Measurements from ENCODE around the gene LRBA.

The LRBA gene

DNA sequence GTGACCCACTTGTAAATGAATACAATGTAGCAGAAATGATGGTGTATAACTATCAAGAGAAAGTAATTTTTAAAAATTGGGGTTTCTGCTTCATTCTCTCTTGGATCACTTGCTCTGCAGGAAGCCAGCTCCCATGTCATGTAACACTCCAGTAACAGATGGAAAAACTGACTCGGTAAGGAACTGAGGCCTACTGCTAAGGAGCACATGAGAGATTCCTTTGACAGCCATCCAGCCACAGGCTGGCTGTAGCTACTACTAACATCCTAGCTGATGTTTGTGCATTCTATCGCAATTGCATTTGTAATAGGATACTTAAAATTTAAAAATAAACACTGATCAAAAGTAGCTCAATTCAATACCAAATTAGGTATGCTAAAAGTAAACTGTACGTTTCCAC is 535.4 kb downstream of the LRBA start:
- Histone ChIP-seq H2AFZ (ENCODE audit: low read depth, low read length) (no peak overlapping the region), H3K36me3 (ENCODE audit: insufficient read depth, low read length) (no peaks in the 10 kb centered on the region), H3K4me3 (ENCODE audit: low read length) (no peak overlapping the region), H3K4me1 (ENCODE audit: insufficient read depth, low read length) (no peaks in the 10 kb centered on the region), H3K27me3 (ENCODE audit: insufficient read depth, low read length) (no peaks in the 10 kb centered on the region), H3K9me3 (ENCODE audit: low read length) (no peaks in the 10 kb centered on the region)

DNA sequence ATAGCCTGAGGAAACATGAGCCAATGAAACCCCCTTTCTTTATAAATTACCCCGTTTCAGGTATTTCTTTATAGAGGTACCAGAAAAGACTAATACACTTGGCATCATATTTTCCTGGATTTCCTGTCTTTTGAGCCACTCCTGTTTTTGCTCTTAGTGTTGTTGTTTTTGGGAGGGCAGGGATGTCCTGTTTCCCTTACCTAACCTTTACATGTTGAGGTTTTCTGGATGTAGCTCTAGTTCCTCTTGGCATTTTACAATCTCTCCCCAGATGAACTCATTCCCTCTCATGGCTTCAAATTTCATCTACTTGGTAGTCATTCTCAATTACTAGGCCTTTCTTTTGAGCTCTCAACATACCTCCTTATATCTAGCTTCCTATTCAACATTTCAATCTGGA is 537.2 kb downstream of the LRBA start:
- no peaks in the 10 kb centered on the region for H3K4me1 ChIP-seq (ENCODE audit: insufficient read depth, low read length)
- H3K9me3 ChIP-seq (ENCODE audit: low read length), result no peaks in the 10 kb centered on the region
- H2AFZ ChIP-seq (ENCODE audit: low read depth, low read length), result no peak overlapping the region
- no peaks in the 10 kb centered on the region for H3K27me3 ChIP-seq (ENCODE audit: insufficient read depth, low read length)
- no peaks in the 10 kb centered on the region for H3K36me3 ChIP-seq (ENCODE audit: insufficient read depth, low read length)
- H3K4me3 ChIP-seq (ENCODE audit: low read length), result no peak overlapping the region

DNA sequence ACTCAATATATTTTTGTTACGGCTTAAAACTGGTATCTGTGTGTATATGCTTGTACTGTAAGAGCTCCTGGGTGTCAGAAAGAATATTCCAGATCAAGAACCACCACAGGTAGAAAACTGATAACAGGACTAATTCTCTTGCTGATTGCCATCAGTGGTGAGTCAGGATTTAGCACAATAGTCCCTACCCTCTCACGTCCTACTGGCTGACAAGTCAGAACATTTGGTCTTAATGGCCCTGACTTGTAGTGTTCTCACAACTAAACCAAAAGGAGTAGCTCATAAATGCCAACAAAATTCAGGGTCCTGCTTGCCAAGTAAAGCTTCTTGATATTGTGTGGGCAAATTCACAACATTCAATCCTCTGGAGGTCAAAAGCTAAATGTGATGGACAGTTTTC is 538.3 kb downstream of the LRBA start:
- Histone ChIP-seq H3K36me3 (ENCODE audit: insufficient read depth, low read length) (no peaks in the 10 kb centered on the region), H3K27me3 (ENCODE audit: insufficient read depth, low read length) (no peaks in the 10 kb centered on the region), H3K4me3 (ENCODE audit: low read length) (no peak overlapping the region), H3K4me1 (ENCODE audit: insufficient read depth, low read length) (no peaks in the 10 kb centered on the region), H3K9me3 (ENCODE audit: low read length) (no peaks in the 10 kb centered on the region), H2AFZ (ENCODE audit: low read depth, low read length) (no peak overlapping the region)

DNA sequence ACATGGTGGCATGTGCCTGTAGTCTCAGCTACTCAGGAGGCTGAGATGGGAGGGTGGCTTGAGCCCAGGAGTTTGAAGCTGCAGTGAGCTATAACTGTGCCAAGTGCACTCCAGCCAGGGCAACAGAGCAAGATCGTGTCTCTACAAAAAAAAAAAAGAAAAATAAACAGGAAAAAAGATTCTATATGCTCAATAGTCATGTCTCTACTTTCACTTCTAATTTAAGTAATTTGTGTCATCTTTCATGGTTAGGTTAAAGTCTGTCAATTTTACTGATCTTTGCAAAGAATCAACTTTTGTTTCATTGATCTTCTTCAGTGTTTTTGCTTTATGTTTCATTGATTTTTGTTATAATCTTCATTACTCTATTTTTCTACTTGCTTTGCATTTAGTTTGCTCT is 539.3 kb downstream of the LRBA start:
- H3K27me3 ChIP-seq (ENCODE audit: insufficient read depth, low read length), result no peaks in the 10 kb centered on the region
- no peaks in the 10 kb centered on the region for H3K4me1 ChIP-seq (ENCODE audit: insufficient read depth, low read length)
- H3K9me3 ChIP-seq (ENCODE audit: low read length), result no peaks in the 10 kb centered on the region
- no peak overlapping the region for H3K4me3 ChIP-seq (ENCODE audit: low read length)
- no peak overlapping the region for H2AFZ ChIP-seq (ENCODE audit: low read depth, low read length)
- no peaks in the 10 kb centered on the region for H3K36me3 ChIP-seq (ENCODE audit: insufficient read depth, low read length)

DNA sequence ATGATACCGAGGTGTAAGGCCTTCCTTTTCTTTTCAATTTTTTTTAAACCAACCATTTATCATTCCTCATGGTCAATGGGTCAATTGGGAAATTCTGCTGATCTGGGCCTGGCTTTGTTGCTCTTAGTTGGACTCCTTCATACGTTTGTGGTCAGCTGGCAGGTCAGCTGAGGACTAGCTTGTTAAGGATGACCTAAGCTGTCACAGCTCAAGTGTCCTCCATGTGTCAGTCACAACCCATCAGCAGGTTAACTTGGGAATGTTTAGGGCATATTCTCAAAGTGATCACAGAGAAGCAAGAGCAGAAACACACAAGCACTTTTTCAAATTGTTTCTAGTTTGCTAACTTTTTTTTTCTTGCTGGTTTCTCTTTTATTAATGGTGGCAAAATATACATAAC is 550.6 kb downstream of the LRBA start:
- Histone ChIP-seq H3K36me3 (ENCODE audit: insufficient read depth, low read length) (no peaks in the 10 kb centered on the region), H3K4me3 (ENCODE audit: low read length) (no peak overlapping the region), H2AFZ (ENCODE audit: low read depth, low read length) (no peak overlapping the region), H3K27me3 (ENCODE audit: insufficient read depth, low read length) (no peaks in the 10 kb centered on the region), H3K4me1 (ENCODE audit: insufficient read depth, low read length) (no peaks in the 10 kb centered on the region), H3K9me3 (ENCODE audit: low read length) (no peaks in the 10 kb centered on the region)

DNA sequence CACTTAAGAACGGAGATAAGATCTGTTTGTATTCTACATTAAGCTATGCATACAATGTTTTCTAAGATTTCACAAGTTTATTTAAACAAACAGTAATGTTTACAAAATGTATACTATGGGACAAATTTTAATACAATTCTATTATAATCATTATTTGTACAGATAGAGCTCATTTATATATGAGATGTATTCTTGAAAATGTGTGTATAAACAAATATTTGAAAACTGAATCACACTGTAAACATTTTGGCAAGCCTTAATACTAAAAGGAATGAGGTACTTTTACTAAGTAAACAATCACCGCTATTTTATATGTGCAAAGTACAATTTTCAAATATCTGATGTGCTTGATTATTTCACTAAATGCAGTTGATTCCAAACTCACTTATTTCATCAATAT is 552.3 kb downstream of the LRBA start:
- Histone ChIP-seq H3K4me1 (ENCODE audit: insufficient read depth, low read length) (no peaks in the 10 kb centered on the region), H3K27me3 (ENCODE audit: insufficient read depth, low read length) (no peaks in the 10 kb centered on the region), H3K9me3 (ENCODE audit: low read length) (no peaks in the 10 kb centered on the region), H3K4me3 (ENCODE audit: low read length) (no peak overlapping the region), H3K36me3 (ENCODE audit: insufficient read depth, low read length) (no peaks in the 10 kb centered on the region), H2AFZ (ENCODE audit: low read depth, low read length) (no peak overlapping the region)

DNA sequence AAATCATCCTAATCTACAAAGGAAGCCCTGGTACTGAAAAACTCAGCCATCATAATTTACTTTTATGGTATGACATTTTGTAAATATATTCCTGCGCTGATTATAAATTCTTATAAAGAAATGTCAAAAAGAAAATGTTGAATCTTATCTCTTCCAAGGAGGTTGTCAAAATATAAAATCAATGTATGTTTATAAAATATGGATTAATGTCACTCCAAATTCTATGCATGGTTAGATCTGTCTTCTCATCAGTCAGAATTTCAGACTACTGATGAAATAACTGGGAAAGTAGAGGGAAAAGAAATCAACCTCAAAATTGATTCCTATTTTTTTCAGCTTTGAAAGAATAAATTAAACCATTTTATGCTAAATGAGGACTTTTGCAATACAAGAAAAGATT is 553.1 kb downstream of the LRBA start:
- Histone ChIP-seq H3K4me3 (ENCODE audit: low read length) (no peak overlapping the region), H2AFZ (ENCODE audit: low read depth, low read length) (no peak overlapping the region), H3K4me1 (ENCODE audit: insufficient read depth, low read length) (no peaks in the 10 kb centered on the region), H3K36me3 (ENCODE audit: insufficient read depth, low read length) (no peaks in the 10 kb centered on the region), H3K27me3 (ENCODE audit: insufficient read depth, low read length) (no peaks in the 10 kb centered on the region), H3K9me3 (ENCODE audit: low read length) (no peaks in the 10 kb centered on the region)

DNA sequence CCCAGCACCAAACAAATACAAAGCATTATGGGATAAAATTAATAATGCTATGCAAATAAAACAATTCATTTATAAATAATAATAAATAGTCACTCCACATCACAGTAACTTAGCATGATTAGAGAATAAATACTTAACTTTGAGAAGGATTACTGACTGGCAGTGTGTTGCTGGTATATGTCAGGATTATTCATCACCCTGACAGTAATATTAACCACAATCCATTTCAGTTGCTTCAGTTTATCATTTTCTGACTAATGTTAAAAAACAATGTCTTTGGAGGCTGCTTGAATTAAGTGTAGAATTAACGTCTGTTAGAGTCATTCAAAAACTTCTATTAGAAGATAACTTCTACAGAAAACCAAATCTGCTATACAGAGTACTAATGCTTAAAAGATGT is 557.3 kb downstream of the LRBA start:
- Histone ChIP-seq H3K4me3 (ENCODE audit: low read length) (no peak overlapping the region), H3K27me3 (ENCODE audit: insufficient read depth, low read length) (no peaks in the 10 kb centered on the region), H2AFZ (ENCODE audit: low read depth, low read length) (no peak overlapping the region), H3K36me3 (ENCODE audit: insufficient read depth, low read length) (no peaks in the 10 kb centered on the region), H3K9me3 (ENCODE audit: low read length) (no peaks in the 10 kb centered on the region), H3K4me1 (ENCODE audit: insufficient read depth, low read length) (no peaks in the 10 kb centered on the region)

DNA sequence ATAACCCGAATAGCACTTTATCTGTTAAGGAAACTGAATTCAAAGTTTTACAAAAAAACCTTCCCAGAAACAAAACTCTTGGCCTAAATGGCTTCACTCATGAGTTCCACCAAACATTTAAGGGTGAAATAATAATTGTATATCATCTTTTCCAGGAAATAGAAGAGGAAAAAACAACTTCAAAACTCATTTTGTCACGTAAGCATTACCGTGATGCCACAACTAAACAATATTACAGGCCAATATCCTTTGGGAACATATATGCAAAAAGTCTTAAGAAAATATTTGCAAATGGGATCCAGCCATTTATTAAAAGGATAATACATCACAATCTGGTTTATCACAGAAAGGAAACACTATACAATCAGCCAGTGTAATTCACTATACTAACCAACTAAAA is 563.2 kb downstream of the LRBA start:
- no peak overlapping the region for H3K4me3 ChIP-seq (ENCODE audit: low read length)
- no peaks in the 10 kb centered on the region for H3K9me3 ChIP-seq (ENCODE audit: low read length)
- no peaks in the 10 kb centered on the region for H3K36me3 ChIP-seq (ENCODE audit: insufficient read depth, low read length)
- no peaks in the 10 kb centered on the region for H3K27me3 ChIP-seq (ENCODE audit: insufficient read depth, low read length)
- H3K4me1 ChIP-seq (ENCODE audit: insufficient read depth, low read length), result no peaks in the 10 kb centered on the region
- no peak overlapping the region for H2AFZ ChIP-seq (ENCODE audit: low read depth, low read length)

DNA sequence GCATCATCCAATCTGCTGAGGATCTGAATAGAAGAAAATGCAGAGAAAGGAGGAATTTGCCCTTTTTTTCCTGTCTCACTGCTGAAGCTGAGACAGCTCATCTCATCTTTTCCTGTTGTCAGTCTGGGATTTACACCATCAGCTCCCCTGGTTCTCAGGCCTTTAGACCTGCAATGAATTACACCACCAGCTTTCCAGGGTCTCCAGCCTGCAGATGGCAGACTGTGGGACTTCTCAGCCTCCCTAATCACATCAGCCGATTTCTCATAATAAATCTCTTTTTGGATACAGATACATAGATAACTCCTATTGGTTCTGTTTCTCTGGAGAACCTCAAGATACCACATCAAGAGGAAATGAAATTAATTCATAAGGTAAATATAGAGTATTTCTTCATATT is 567.7 kb downstream of the LRBA start:
- Histone ChIP-seq H3K4me3 (ENCODE audit: low read length) (no peak overlapping the region), H3K36me3 (ENCODE audit: insufficient read depth, low read length) (no peaks in the 10 kb centered on the region), H2AFZ (ENCODE audit: low read depth, low read length) (no peak overlapping the region), H3K4me1 (ENCODE audit: insufficient read depth, low read length) (no peaks in the 10 kb centered on the region), H3K9me3 (ENCODE audit: low read length) (no peaks in the 10 kb centered on the region), H3K27me3 (ENCODE audit: insufficient read depth, low read length) (no peaks in the 10 kb centered on the region)

DNA sequence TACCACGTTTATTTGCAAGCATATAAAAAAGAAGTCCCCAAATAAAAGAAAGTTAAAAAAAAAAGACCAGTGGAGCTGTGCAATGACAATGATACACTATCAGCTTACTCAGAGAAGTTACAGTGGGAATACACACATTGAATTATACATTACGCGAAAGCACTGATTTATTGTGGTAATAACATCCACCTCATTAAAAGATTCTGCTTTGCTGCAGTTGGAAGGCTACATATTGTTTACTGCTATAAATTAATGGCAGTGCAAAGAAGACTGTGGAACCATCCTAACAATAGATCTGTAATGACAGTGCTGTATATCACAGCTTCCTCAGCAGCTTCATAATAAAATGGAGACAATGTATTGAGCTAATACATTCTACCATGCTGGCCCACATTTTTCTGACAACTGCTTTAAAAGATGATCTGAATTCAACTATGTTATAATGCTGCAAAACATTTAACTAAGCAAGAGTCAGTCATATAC is 575.6 kb downstream of the LRBA start:
- Histone ChIP-seq H2AFZ (ENCODE audit: low read depth, low read length) (no peak overlapping the region), H3K36me3 (ENCODE audit: insufficient read depth, low read length) (no peaks in the 10 kb centered on the region), H3K9me3 (ENCODE audit: low read length) (no peaks in the 10 kb centered on the region), H3K4me1 (ENCODE audit: insufficient read depth, low read length) (peaks cover 2% of the 10 kb centered on the region), H3K27me3 (ENCODE audit: insufficient read depth, low read length) (no peaks in the 10 kb centered on the region), H3K4me3 (ENCODE audit: low read length) (no peak overlapping the region)

DNA sequence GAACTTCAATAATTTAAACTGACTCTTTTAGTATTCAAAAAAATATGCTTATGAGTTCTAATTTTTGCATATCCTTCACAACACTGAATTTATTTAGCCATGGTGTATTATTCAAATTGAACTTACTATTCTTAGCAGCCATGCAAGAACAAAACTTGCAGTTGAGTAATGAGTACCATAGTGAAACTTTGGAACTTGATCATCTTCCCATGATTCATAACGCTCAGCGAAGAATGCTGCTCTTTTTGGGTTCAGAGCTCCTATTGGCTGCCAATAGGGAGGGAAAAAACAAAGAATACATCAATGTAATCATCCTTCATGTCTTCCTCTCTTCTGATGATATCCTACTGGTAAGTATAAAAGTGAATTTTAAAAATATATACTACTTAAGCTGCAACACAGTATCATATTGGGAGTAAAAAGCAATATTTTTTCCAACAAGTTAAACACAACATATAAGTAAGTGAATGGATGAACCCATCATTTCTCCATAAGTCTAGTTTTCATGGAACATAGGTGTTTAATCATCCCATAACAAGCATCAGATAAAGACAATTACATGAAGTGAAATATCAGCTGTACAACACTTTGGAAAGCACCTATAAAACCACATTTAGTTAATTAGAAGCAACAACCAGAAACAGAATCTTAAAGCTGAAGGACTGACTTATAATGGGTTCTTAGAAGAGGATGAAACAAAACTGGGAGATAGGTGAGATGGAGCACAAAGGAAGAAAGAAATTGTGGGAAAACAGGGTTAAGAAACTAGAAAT is 578.3 kb downstream of the LRBA start:
- Histone ChIP-seq H3K9me3 (ENCODE audit: low read length) (no peaks in the 10 kb centered on the region), H3K4me1 (ENCODE audit: insufficient read depth, low read length) (peaks cover 2% of the 10 kb centered on the region), H3K27me3 (ENCODE audit: insufficient read depth, low read length) (no peaks in the 10 kb centered on the region), H3K36me3 (ENCODE audit: insufficient read depth, low read length) (no peaks in the 10 kb centered on the region), H2AFZ (ENCODE audit: low read depth, low read length) (no peak overlapping the region), H3K4me3 (ENCODE audit: low read length) (no peak overlapping the region)

DNA sequence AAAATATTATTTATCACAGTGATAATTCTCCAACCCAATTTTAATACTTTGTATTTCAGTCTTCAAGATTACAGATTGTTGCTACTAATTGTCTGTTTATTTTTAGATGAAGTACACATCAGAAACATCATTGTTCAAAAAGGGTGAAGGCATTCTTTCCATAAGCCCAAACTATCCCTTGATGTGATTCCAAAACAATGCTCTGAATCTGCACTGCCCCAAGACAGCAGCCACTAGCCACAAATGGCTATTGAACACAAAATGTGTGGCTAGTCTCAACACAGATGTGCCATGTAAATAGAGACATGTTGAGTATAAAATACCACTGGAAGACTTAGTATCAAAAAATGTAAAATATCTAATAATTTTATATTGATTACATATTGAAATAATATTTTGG is 583.9 kb downstream of the LRBA start:
- Histone ChIP-seq H3K9me3 (ENCODE audit: low read length) (no peaks in the 10 kb centered on the region), H3K36me3 (ENCODE audit: insufficient read depth, low read length) (no peaks in the 10 kb centered on the region), H3K4me3 (ENCODE audit: low read length) (no peak overlapping the region), H3K4me1 (ENCODE audit: insufficient read depth, low read length) (no peaks in the 10 kb centered on the region), H2AFZ (ENCODE audit: low read depth, low read length) (no peak overlapping the region), H3K27me3 (ENCODE audit: insufficient read depth, low read length) (no peaks in the 10 kb centered on the region)

DNA sequence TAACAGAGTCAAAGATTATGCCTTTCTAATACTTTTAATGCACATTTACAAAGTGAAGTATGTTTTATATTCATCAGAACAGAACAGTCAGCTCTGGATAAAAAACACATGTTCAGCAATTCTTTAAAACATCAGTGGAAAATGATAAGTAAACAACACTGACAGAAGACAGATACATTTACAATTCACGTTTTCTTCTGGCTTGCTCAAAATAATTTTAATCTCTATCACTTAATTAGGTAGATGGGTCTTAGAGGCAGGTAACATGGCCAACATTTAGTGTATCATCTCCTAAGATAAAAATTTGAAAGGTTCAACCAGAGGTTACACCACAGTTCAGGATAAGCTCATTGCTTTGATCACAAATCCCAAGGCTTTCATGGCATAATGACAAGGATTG is 589.9 kb downstream of the LRBA start:
- Histone ChIP-seq H3K36me3 (ENCODE audit: insufficient read depth, low read length) (no peaks in the 10 kb centered on the region), H2AFZ (ENCODE audit: low read depth, low read length) (no peak overlapping the region), H3K4me3 (ENCODE audit: low read length) (no peak overlapping the region), H3K27me3 (ENCODE audit: insufficient read depth, low read length) (no peaks in the 10 kb centered on the region), H3K4me1 (ENCODE audit: insufficient read depth, low read length) (no peaks in the 10 kb centered on the region), H3K9me3 (ENCODE audit: low read length) (no peaks in the 10 kb centered on the region)
